Astrocyte of the hippocampus (primary cell): ENCODE measurements around the gene KIF4B.
"Not testable (repeated sequence)": the region's sequence is repeated elsewhere in the genome, so short reads cannot be mapped to it uniquely, and the experiment has no call there.

Experiments
- DNase-seq: peaks from one replicate; pipeline ENCODE4 v3.0.0; 2011; ENCODE audit warnings: low read depth, low spot score

The KIF4B gene, protein sequence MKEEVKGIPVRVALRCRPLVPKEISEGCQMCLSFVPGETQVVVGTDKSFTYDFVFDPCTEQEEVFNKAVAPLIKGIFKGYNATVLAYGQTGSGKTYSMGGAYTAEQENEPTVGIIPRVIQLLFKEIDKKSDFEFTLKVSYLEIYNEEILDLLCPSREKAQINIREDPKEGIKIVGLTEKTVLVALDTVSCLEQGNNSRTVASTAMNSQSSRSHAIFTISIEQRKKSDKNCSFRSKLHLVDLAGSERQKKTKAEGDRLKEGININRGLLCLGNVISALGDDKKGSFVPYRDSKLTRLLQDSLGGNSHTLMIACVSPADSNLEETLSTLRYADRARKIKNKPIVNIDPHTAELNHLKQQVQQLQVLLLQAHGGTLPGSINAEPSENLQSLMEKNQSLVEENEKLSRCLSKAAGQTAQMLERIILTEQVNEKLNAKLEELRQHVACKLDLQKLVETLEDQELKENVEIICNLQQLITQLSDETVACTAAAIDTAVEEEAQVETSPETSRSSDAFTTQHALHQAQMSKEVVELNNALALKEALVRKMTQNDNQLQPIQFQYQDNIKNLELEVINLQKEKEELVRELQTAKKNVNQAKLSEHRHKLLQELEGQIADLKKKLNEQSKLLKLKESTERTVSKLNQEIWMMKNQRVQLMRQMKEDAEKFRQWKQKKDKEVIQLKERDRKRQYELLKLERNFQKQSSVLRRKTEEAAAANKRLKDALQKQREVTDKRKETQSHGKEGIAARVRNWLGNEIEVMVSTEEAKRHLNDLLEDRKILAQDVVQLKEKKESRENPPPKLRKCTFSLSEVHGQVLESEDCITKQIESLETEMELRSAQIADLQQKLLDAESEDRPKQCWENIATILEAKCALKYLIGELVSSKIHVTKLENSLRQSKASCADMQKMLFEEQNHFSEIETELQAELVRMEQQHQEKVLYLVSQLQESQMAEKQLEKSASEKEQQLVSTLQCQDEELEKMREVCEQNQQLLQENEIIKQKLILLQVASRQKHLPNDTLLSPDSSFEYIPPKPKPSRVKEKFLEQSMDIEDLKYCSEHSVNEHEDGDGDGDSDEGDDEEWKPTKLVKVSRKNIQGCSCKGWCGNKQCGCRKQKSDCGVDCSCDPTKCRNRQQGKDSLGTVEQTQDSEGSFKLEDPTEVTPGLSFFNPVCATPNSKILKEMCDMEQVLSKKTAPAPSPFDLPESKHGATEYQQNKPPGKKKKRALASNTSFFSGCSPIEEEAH

DNA sequence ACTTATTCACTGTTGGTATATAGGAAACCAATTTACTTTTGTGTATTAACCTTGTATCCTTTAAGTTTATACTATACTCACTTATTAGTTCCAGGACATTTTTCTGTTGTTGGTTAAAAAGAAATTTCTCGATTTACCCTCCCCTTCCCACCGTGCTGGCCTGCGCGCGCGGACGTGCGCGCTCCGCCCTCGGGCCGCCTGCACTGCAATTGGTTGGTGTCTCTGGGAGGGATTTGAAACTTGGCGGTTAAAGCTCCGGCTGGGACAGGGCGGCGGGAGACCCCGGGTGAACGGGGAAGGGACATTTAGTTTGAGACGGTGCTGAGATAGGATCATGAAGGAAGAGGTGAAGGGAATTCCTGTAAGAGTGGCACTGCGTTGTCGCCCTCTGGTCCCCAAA lies at the start of gene KIF4B:
TSS of gene KIF4B (plus strand) at position 230 of the 400 bp plus-strand sequence. CDS start at position 335, 105 bp downstream.
- no peak for DNase-seq

DNA sequence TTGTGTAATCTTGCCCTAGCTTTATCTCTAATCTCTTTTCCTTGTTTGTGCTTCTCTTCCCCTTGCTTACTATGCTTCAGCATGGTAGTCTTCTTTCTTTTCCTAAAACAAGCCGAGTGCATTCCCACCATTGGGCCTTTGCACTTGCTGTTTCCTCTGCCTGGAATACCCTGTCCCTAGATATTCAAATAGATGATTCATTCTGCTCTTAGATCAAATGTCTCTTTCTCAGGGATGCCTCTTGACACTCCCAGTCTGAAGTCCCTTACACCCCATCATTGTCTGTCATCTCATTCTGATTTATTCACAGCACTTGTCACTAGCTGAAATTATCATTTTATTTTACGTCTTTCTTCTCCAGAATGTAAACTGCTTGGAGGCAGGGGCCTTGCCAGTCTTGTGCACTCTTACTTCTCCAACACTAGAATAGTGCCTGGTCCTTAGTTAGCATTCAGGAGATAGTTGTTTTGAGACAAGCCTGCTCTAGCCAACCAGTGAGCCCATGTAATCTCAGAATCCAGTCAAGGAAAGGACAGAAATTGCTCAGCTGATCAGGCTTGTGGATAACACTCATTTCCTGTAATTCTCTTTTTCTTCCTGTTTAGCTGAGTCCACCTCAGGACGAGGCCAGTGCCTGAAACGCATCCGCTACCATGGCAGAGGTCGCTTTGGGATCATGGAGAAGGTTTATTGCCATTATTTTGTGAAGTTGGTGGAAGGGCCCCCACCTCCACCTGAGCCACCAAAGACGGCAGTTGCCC lies 47.3 kb upstream of the KIF4B start:
- DNase-seq = no peak

DNA sequence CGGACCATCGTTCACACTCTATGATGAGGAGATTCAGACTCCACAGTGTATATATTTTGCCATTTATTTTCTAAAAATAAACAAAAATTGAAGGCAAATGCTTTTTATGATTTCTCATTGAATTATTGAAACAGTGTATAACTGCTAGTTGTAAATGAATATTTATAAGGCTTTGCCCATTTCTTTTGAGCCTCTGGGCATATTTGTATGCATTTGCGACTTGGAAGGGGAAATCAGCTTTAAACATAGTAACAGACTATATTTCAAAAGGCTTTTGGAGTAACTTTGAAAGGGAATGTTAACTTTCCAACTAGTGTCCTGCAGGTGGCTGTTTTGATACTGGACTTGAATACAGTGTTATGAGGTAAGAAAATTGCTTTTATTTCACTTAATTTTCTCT lies 46.7 kb upstream of the KIF4B start:
- DNase-seq = no peak

DNA sequence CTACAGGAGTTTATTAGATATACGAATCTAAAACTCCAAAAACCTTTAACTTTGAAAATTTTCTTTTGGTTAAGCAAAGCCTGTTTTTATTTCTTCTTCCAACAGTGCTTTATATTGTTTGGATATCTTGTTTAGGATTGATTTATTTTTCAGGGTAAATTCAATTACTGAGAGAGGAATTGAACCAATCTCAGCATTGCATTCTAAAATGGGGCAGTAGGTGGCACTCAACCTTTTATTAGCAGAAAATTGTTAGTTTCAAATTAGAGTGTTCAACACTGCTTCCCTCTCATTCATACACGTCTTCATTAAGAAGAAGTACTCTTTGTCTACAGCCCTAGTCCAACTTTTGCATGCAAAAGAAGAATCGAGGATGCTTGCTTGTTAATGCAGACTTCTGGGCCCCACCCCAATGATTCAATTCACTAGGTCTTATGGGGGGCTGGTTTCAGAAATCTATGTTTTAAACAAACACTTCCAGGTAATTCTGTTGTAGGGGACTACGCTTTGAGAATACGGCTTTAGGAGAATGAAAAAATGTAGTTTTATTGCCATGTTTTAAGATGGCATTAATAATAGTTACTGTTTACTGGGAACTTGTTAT lies 46.0 kb upstream of the KIF4B start:
- DNase-seq = peak; percentile 17

DNA sequence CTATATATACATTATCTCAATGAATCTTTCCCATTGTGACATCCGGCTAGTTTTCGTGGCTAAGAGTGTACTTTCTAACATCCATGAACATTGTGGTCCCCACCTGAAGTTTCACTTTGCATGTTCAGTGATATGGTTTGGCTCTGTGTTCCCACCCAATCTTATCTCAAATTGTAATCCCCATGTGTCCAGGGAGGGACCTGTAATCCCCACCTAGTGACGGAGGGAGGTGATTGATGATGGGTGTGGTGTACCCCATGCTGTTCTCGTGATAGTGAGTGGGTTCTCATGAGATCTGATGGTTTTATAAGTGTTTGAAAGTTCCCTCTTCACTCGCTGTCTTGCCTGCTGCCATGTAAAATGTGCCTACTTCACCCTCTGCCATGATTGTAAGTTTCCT lies 44.6 kb upstream of the KIF4B start:
- DNase-seq = no peak

DNA sequence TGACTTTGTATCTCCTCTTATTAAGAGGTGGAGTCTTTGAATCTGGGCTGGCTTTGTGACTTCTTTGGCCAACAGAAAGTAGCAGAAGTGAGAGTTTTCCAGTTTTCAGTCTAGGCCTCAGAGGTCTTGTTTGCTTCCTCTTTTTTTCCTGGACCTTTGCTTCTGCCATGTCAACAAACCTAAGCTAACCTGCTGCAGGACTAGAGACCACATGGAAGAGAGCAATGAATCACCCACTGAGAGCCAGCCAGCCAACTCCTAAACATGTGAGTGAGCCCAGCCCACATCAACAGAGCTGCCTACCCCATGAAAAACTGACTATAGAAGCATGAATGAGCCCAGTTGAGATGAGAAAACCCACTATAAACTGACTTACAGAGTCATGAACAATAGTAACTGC lies 42.8 kb upstream of the KIF4B start:
- peak; percentile 51 for DNase-seq

DNA sequence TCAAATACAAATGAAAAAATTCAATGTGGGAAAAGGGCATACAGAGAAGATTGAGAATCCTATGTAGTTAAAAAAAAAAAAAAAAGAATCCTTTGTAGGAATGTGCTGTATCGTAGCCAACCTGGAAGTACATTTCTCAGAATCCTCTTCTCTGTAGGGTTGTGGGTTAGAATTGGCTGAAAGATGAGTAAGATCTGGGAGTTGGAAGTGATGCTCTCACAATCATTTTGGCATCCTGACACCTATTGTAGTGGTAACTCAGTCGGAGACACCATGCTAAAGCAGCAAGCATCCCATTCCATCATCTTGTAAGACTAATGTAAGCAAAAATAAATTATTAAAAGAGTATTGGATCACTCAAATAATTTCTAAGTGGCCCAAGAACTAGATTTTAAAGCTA lies 42.1 kb upstream of the KIF4B start:
- peak; percentile 33 for DNase-seq

DNA sequence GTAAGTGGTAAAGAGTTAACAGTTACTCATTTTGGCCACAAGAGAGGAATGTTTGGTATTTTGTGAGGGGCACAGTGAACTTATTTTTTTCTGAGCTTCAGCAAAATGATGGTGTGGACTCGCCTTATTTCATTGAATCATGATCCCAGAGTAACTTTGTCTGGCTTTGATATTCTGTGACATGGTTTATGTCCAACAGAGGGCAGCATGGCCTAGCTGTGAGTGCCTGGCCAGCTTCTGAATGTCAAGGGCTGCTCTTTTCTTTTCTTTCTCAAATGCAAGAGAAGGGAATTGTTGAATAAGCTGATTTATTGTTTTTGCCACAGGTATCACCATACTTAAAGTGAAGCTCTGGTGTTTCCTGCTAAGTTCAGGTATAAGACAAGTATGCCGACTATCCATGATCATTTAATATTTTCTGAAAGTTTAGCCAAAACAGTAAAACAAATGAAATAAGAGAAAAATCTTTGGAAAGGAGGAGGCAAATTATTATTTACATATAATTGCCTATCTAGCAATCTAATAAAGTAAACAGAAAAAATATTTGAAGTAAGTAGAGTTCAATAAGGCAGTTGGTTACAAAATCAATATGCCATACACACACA lies 41.0 kb upstream of the KIF4B start:
- DNase-seq = peak; percentile 71

DNA sequence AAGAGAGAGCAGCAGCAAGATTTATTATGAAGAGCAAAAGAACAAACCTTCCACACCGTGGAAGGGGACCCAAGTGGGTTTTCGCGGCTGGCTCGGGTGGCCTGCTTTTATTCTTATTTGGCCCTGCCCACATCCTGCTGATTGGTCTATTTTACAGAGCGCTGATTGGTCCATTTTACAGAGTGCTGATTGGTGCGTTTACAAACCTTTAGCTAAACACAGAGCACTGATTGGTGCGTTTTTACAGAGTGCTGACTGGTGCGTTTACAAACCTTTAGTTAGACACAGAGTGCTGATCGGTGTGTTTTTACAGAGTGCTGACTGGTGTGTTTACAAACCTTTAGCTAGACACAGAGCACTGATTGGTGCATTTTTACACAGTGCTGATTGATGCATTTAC lies 37.5 kb upstream of the KIF4B start:
- DNase-seq = not testable (repeated sequence)

DNA sequence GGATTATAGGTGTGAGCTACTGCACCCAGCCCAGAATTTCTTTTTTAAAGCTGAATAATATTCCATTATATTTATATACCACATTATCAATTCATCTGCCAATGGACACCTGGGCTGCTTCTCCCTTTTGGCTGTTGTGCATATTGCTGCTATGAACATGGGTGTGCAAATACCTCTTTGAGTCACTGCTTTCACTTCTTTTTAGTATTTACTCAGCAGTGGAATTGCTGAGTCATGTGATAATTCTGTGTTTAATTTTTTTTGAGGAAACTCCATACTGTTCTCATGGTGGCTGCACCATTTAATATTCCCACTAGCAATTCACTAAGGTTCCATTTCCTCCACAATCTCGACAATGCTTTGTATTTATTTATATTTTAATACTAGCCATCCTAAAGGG lies 36.1 kb upstream of the KIF4B start:
- peak; percentile 11 for DNase-seq

DNA sequence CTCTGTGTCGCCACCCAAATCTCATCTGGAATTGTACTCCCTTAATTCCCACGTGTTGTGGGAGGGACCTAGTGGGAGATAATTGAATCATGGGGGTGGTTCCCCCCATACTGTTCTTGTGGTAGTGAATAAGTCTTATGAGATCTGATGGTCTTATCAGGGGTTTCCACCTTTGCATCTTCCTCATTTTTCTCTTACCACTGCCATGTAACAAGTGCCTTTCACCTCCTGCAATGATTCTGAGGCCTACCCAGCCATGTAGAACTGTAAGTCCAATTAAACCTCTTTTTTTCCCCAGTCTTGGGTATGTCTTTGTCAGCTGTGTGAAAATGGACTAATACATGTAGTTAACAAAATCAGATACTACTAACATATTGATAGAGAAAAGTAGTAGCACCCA lies 35.3 kb upstream of the KIF4B start:
- DNase-seq = not testable (repeated sequence)

DNA sequence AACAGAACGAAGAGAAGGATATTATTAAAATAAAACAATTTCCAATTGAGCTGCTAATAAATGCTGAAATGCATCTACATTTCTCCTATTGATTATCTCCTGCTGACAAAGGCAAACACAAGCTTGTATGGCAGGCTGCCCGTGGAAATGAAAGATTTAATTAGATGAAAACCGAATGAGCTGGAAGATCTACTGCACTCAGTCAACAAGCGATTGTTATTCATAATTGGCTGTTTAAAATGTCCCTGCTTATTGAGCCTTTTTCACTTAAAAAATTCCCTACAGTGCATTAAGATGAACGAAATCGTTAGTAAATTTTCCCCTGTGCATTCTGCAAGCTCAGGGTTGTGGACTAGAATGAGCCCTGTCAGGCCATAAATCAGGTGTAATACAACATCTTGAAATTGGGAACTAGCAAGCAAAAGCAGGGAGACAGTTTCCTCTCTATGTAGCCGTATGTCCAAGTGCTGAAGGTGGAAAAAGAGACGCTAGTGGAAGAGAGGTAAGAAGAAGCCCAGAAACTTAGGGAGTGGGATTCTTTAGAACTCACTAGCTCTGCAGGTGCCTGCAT lies 28.5 kb upstream of the KIF4B start:
- DNase-seq = no peak

DNA sequence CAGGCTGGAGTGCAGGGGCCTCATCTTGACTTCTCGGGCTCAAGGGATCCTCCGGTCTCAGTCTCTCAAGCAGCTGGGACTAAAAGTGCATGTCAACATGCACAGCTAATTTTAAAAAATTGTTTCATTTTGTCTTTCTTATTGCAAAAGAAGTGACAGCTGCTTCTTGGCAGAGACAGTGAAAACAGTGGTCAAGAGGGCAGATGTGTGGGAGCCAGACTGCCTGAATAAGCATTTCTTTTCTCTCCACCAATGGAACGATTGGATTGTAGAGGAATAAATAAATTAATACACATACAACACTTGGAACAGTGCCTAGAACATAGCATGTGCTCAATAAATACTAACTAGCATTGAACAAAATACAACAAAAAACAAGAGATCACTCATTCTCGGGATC lies 27.4 kb upstream of the KIF4B start:
- no peak for DNase-seq

DNA sequence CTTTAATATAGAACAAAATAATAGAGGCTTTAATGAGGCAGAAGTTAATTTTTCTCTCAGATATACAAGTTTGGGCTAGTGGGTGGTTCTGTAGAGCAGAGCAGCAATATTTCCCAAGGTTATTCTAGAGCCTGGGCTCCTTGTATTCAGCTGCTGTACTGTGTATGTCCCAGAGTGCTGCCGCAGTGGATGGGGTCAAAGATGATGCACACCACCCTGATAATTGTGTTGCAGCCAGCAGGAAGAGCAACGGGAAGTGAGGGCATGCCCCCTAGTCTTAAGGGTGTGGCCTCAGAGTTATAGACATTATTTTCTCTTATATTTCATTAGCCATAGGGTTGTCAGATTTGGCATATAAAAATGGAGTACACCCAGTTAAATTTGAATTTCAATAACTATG lies 23.9 kb upstream of the KIF4B start:
- DNase-seq = no peak

DNA sequence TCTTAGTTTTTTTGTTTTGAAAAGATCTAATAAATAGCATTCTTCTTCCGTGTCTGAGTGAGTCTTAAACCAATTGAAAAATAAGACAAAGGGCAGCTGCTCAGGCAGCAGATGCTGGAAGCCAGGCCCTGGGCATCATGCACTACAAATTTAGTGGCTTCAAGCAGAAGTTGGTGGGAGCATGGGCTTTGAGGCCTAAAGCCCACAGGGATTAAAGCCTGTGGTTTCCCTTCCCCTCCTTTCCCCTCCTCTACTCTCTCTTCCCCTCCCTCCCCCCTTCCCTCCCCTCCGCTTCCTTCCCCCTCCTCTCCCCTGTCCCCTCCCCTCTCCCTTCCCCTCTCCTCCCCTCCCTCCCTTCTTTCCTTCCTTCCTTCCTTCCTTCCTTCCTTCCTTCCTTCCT lies 20.1 kb upstream of the KIF4B start:
- no peak for DNase-seq

DNA sequence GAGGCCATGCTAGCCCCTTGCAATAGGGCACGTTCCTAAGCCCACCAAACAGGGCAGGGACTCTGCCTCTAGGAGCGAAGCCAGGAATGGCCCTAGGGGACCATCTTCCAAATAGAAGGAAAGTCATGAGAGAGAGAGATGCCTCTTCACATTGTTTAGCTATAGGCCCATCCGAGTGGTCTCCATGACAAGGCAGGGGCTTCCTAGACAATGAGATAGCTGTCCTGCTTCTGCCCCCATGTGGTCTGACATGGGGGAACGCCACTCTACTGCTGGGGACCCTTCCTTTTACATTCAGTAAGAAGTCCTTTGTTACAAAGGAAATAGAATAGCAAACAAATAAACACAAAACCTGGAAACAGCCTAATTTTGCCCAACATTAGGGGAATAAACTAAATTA lies 17.9 kb upstream of the KIF4B start:
- no peak for DNase-seq

DNA sequence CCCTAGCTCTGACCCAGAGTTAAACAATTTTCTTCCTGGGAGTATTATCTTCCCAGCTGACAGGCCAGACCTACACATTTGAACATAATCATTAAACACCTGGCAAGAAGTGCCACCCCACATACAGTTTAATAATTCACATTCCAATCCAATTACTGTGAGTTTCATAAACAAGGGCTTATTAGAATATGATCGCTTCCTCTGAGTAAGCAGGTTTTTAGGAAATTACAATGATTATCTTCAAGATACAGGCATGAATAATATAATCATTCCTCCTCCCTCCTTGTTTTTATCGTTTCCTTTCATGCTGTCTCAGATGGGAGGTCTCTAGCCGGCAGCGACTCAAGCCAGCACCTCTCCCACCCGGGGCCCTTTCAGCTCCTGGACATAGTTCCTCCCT lies 15.8 kb upstream of the KIF4B start:
- DNase-seq = no peak

DNA sequence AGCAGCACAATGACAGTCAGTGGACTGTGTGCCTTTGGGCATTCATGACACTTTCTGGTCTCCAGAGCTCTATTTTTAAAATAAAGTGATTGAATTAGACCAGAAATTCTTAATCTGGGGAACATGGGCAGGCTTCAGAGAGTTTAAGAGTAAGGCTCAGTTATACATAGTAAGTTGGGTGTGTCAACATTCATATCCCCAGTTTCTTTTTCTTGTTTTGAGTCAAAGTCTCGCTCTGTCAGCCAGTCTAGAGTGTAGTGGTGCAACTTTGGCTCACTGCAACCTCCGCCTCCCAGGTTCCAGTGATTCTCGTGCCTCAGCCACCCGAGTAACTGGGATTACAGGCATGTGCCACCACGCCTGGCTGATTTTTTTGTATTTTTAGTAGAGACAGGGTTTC lies 13.7 kb upstream of the KIF4B start:
- no peak for DNase-seq

DNA sequence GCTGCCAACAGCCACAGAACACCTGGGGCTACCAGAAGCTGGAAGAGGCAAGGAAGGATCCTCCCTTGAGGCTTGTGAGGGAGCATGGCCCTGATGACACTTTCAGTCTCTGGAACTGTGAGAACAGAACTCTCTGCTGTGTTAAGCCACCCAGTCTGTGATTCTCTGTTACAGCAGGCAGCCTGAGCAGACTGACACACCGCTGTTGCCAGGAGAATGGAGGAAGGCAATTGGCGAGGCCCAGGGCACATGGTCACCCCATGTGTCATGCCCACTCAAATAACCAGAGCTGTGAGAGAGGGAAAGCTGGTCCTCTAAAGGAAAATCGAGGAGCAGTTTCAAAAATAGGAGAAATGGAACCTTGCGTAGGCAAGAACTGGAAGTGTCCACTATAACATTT lies 12.0 kb upstream of the KIF4B start:
- DNase-seq = no peak

DNA sequence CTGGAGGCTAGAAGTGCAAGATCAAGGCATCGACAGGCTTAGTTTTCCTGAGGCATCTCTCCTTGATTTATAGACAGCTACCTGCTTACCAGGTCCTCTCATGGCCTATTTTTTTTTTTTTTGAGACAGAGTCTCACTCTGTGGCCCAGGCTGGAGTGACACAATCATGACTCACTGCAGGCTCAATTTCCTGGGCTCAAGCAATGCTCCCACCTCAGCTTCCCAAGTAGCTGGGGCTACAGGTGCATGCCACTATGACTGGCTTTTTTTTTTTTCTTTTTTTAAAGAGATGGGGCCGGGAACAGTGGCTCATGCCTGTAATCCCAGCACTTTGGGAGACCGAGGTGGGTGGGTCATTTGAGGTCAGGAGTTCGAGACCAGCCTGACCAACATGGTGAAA lies 10.8 kb upstream of the KIF4B start:
- not testable (repeated sequence) for DNase-seq
